GM12865 (cell line): ENCODE results near the gene FLACC1.

ENCODE experiments used
- DNase-seq: peaks from one replicate; pipeline ENCODE4 v3.0.0; 2010; ENCODE audit warnings: low read depth
- H3K4me3 ChIP-seq: 2 replicates; pipeline ENCODE4 v1.5.1; 2011; ENCODE audit warnings: mild to moderate bottlenecking, low read depth, low read length, control low read depth
- CTCF ChIP-seq: IDR thresholded peaks from 2 replicates; pipeline ENCODE4 v1.5.1; 2011; ENCODE audit warnings: low read length, control low read depth, low read depth, inconsistent platforms; ENCODE audit not compliant: insufficient read depth; ENCODE audit errors: missing control alignments

FLACC1 gene

GRCh38 chr2:201343559-201343958 lies 13.6 kb downstream of the FLACC1 start:
- DNase-seq = no peak
- H3K4me3 ChIP-seq = no peak overlapping the region
- TF ChIP-seq CTCF = no peak

- DNase-seq = no peak
- no peak overlapping the region for H3K4me3 ChIP-seq
- no peak for TF ChIP-seq CTCF
These were observed 14.2 kb downstream of the FLACC1 start for GRCh38 chr2:201342923-201343322.

- no peak overlapping the region for H3K4me3 ChIP-seq
- no peak for TF ChIP-seq CTCF
- DNase-seq = no peak
These were observed 27.7 kb downstream of the FLACC1 start for GRCh38 chr2:201329409-201329808.

- TF ChIP-seq CTCF = no peak
- DNase-seq = no peak
- H3K4me3 ChIP-seq = no peak overlapping the region
These were observed 29.5 kb downstream of the FLACC1 start for GRCh38 chr2:201327678-201328077.

- no peak overlapping the region for H3K4me3 ChIP-seq
- DNase-seq = no peak
- no peak for TF ChIP-seq CTCF
These were observed 34.4 kb downstream of the FLACC1 start for GRCh38 chr2:201322772-201323171.

- TF ChIP-seq CTCF = no peak
- no peak for DNase-seq
- H3K4me3 ChIP-seq = no peak overlapping the region
These were observed 36.4 kb downstream of the FLACC1 start for GRCh38 chr2:201320701-201321100.

- DNase-seq = no peak
- no peak overlapping the region for H3K4me3 ChIP-seq
- no peak for TF ChIP-seq CTCF
These were observed 36.9 kb downstream of the FLACC1 start for GRCh38 chr2:201320257-201320656.
